Loucy (cell line): ENCODE measurements around the gene PDE4A.
"Not testable (repeated sequence)": the region's sequence is repeated elsewhere in the genome, so short reads cannot be mapped to it uniquely, and the experiment has no call there.

Experiments
- H2AFZ ChIP-seq: fragments of 200-600 bp; sonication (generic); 2 replicates; pipeline ENCODE4 v1.6.0; 2016; ENCODE audit warnings: antibody characterized with exemption, mild to moderate bottlenecking, low read length, moderate library complexity
- H3F3A ChIP-seq: fragments of 200-600 bp; 2 replicates; pipeline ENCODE4 v1.6.0; 2016; ENCODE audit warnings: antibody characterized with exemption, low read depth, mild to moderate bottlenecking
- H3K27me3 ChIP-seq: fragments of 200-600 bp; sonication (generic); 2 replicates; pipeline ENCODE4 v1.6.1; 2014; ENCODE audit warnings: low read length, mild to moderate bottlenecking; ENCODE audit not compliant: insufficient read depth, poor library complexity, severe bottlenecking
- H3K36me3 ChIP-seq: fragments of 200-600 bp; sonication (generic); 2 replicates; pipeline ENCODE4 v1.6.1; 2016; ENCODE audit warnings: low read length; ENCODE audit not compliant: insufficient read depth
- H3K4me1 ChIP-seq: fragments of 200-600 bp; sonication (generic); 2 replicates; pipeline ENCODE4 v1.5.1; 2014; ENCODE audit warnings: low read length, mild to moderate bottlenecking; ENCODE audit not compliant: insufficient read depth, poor library complexity, severe bottlenecking
- H3K4me2 ChIP-seq: fragments of 200-600 bp; sonication (generic); 2 replicates; pipeline ENCODE4 v1.6.0; 2014; ENCODE audit warnings: antibody characterized with exemption, low read length, low read depth, mild to moderate bottlenecking; ENCODE audit not compliant: poor library complexity, severe bottlenecking
- H3K4me3 ChIP-seq: fragments of 200-600 bp; sonication (generic); 2 replicates; pipeline ENCODE4 v1.5.1; 2014; ENCODE audit warnings: low read length, mild to moderate bottlenecking, mixed read lengths; ENCODE audit not compliant: poor library complexity, severe bottlenecking
- H3K79me2 ChIP-seq: fragments of 200-600 bp; sonication (generic); 2 replicates; pipeline ENCODE4 v1.6.1; 2014; ENCODE audit warnings: low read length; ENCODE audit not compliant: insufficient read depth
- H3K9ac ChIP-seq: fragments of 200-600 bp; sonication (generic); 2 replicates; pipeline ENCODE4 v1.6.0; 2014; ENCODE audit warnings: mild to moderate bottlenecking, low read depth, low read length, moderate library complexity; ENCODE audit not compliant: poor library complexity, severe bottlenecking
- H3K9me2 ChIP-seq: fragments of 200-600 bp; sonication (generic); replicated peaks from 2 replicates; pipeline ENCODE4 v1.6.1; 2016; ENCODE audit warnings: low read depth, low read length, mixed read lengths
- H3K9me3 ChIP-seq: fragments of 200-600 bp; sonication (generic); 2 replicates; pipeline ENCODE4 v1.6.1; 2014; ENCODE audit warnings: mild to moderate bottlenecking, antibody characterized with exemption, low read length, low read depth; ENCODE audit not compliant: insufficient read depth
- H4K20me1 ChIP-seq: fragments of 200-600 bp; sonication (generic); 2 replicates; pipeline ENCODE4 v1.6.0; 2014; ENCODE audit warnings: antibody characterized with exemption, low read length, mild to moderate bottlenecking; ENCODE audit not compliant: insufficient read depth, poor library complexity, severe bottlenecking
- CTCF ChIP-seq: fragments of 200-600 bp; sonication (generic); conservative IDR thresholded peaks from 2 replicates; pipeline ENCODE4 v1.5.1; 2014; ENCODE audit warnings: mild to moderate bottlenecking, antibody characterized with exemption, low read length
- EZH2phosphoT487 ChIP-seq: fragments of 200-600 bp; IDR thresholded peaks from 2 replicates; pipeline ENCODE4 v1.6.1; 2018; ENCODE audit warnings: antibody characterized with exemption, mild to moderate bottlenecking, moderate library complexity, borderline replicate concordance

Gene PDE4A

GRCh38 chr19:10395003-10395402 is 25.3 kb upstream of the PDE4A start:
- H3K36me3 ChIP-seq, result peaks cover 37% of the 10 kb centered on the region; the same call in 1 of the 2 replicates
- H3K79me2 ChIP-seq, result peaks cover 35% of the 10 kb centered on the region
- H4K20me1 ChIP-seq, result peaks cover 22% of the 10 kb centered on the region

GRCh38 chr19:10395436-10395835 is 24.9 kb upstream of the PDE4A start:
- no peaks in the 10 kb centered on the region for H3K4me1 ChIP-seq
- H3K9me2 ChIP-seq, result no peaks in the 10 kb centered on the region
- no peak for TF ChIP-seq EZH2phosphoT487
- no peak overlapping the region for H3K4me2 ChIP-seq
- no peak overlapping the region for H3K9ac ChIP-seq
- peaks cover 26% of the 10 kb centered on the region for H4K20me1 ChIP-seq
- no peak overlapping the region for H3K4me3 ChIP-seq
- H3K27me3 ChIP-seq, result no peaks in the 10 kb centered on the region
- no peaks in the 10 kb centered on the region for H3F3A ChIP-seq
- no peak overlapping the region for H2AFZ ChIP-seq
- H3K79me2 ChIP-seq, result peaks cover 39% of the 10 kb centered on the region
- H3K9me3 ChIP-seq, result no peaks in the 10 kb centered on the region
- peaks cover 37% of the 10 kb centered on the region; the same call in 1 of the 2 replicates for H3K36me3 ChIP-seq

More at GRCh38 chr19:10395003-10395402, 25.3 kb upstream of the PDE4A start:
- Histone ChIP-seq H3K4me1 (no peaks in the 10 kb centered on the region), H3K4me2 (no peak overlapping the region), H3K9me2 (no peaks in the 10 kb centered on the region), H3K9me3 (no peaks in the 10 kb centered on the region), H2AFZ (no peak overlapping the region), H3K4me3 (no peak overlapping the region), H3K9ac (no peak overlapping the region), H3F3A (no peaks in the 10 kb centered on the region), H3K27me3 (no peaks in the 10 kb centered on the region)
- TF ChIP-seq CTCF (no peak), EZH2phosphoT487 (no peak)

GRCh38 chr19:10395917-10396316 is 24.4 kb upstream of the PDE4A start:
- Histone ChIP-seq H2AFZ (no peak overlapping the region), H3F3A (no peaks in the 10 kb centered on the region), H3K79me2 (peaks cover 44% of the 10 kb centered on the region), H3K9me3 (no peaks in the 10 kb centered on the region), H3K9me2 (no peaks in the 10 kb centered on the region), H4K20me1 (peaks cover 31% of the 10 kb centered on the region), H3K4me1 (peaks cover 5% of the 10 kb centered on the region), H3K27me3 (no peaks in the 10 kb centered on the region), H3K36me3 (peaks cover 35% of the 10 kb centered on the region; the same call in 1 of the 2 replicates), H3K9ac (no peak overlapping the region), H3K4me2 (no peak overlapping the region), H3K4me3 (no peak overlapping the region)
- TF ChIP-seq EZH2phosphoT487, result no peak
- TF ChIP-seq CTCF, result no peak

- Histone ChIP-seq H3K9me2 (no peaks in the 10 kb centered on the region), H3K4me1 (peaks cover 13% of the 10 kb centered on the region), H4K20me1 (peaks cover 53% of the 10 kb centered on the region), H2AFZ (no peak overlapping the region), H3F3A (no peaks in the 10 kb centered on the region), H3K9me3 (no peaks in the 10 kb centered on the region), H3K9ac (no peak overlapping the region), H3K4me3 (no peak overlapping the region), H3K27me3 (no peaks in the 10 kb centered on the region), H3K79me2 (peaks cover 68% of the 10 kb centered on the region), H3K36me3 (peaks cover 10% of the 10 kb centered on the region; the same call in 1 of the 2 replicates), H3K4me2 (no peak overlapping the region)
- no peak for TF ChIP-seq CTCF
Observed at GRCh38 chr19:10398819-10399218, 21.5 kb upstream of the PDE4A start.

- H3K9ac ChIP-seq, H3K4me3 ChIP-seq, H3K36me3 ChIP-seq, H3K4me2 ChIP-seq, H3K27me3 ChIP-seq, H3K9me3 ChIP-seq, H3F3A ChIP-seq, H3K9me2 ChIP-seq, H2AFZ ChIP-seq: not testable (repeated sequence)
- H3K4me1 ChIP-seq, result peaks cover 16% of the 10 kb centered on the region
- peaks cover 53% of the 10 kb centered on the region for H4K20me1 ChIP-seq
- H3K79me2 ChIP-seq, result peaks cover 68% of the 10 kb centered on the region
Observed at GRCh38 chr19:10399340-10399739, 21.0 kb upstream of the PDE4A start.
